GM23248 (cell line): ENCODE results near the gene RP9.

Source experiments
- EZH2 ChIP-seq: fragments of 200-600 bp; sonication (generic); IDR thresholded peaks from 2 replicates; pipeline ENCODE4 v1.6.1; 2018; ENCODE audit warnings: antibody characterized with exemption, mild to moderate bottlenecking; ENCODE audit not compliant: insufficient read depth, poor library complexity, severe bottlenecking
- EZH2phosphoT487 ChIP-seq: fragments of 200-600 bp; sonication (generic); IDR thresholded peaks from 2 replicates; pipeline ENCODE4 v1.6.1; 2018; ENCODE audit warnings: antibody characterized with exemption, moderate library complexity, mild to moderate bottlenecking, low read depth; ENCODE audit not compliant: insufficient read depth

- no peak for TF ChIP-seq EZH2phosphoT487
- TF ChIP-seq EZH2 = no peak
Measured at GRCh38 chr7:33053721-33054120, 55.5 kb downstream of the RP9 start.
